ENCODE measurements around the gene MZT2A.
"Not testable (repeated sequence)": the region's sequence is repeated elsewhere in the genome, so short reads cannot be mapped to it uniquely, and the experiment has no call there.

The MZT2A gene

DNA sequence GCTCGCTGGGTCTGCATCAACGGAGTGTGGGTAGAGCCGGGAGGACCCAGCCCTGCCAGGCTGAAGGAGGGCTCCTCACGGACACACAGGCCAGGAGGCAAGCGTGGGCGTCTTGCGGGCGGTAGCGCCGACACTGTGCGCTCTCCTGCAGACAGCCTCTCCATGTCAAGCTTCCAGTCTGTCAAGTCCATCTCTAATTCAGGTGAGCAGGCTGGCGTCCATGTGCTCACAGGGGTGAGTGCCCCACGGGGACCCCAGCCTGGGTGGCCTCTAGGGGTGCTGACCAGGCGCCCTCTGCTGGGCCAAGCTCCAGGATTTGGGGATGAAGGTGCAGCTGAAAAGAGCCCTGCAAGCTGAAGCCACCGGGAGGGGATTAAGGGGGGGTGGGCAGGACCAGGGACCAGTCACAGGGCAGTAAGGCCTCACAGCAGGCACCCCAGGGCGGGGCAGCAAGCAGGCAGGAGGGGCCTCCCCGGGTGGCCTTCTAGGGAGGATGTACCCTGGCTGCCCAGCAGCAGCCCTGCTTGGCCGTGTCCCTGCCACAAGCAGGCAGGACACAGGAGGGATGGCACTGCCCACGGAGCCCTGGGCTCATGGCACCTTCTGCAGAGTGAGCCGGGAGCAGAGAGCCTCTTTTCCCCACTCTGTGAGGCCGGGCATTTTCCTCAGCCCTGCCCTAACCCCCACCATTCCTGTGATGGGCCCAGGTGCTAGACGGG lies 38.6 kb upstream of the MZT2A start:
- not testable (repeated sequence) for H3K4me3 ChIP-seq (replicated peaks; ENCODE audit: insufficient read depth, low read length); DNase-seq (ENCODE audit: low read depth in 1 of 2, low spot score in 1 of 2)

DNA sequence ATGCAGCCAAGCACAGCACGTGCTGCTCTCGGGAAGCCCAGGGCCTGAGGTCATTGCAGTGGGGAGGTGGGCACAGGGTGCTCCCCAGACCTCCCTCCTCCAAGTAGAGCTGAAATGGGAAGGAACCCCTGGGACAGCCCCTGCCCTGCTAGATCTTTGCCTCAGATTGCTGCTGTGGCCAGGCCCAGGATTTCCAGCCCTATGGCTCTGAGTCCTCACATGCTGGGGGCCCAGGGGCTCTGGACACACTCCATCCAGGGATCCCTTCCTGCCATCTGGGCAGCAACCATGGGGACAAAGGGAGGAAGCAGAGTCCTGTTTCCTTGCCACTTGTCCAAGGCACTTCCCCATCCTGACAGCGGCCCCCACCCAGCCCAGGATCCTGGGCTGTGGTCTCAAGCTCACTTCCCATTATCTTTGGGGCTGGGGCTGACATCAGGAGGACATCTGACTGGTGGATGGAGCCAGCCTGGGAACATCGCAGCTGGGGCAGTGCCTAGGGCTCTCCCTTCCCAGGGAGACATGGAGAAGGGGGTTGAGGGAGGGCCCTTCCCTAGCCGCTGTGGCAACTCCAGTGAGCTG lies 37.8 kb upstream of the MZT2A start:
- DNase-seq (ENCODE audit: low read depth in 1 of 2, low spot score in 1 of 2); H3K4me3 ChIP-seq (replicated peaks; ENCODE audit: insufficient read depth, low read length); H3K27ac ChIP-seq (replicated peaks); H3K27me3 ChIP-seq (ENCODE audit: insufficient read depth, poor library complexity, severe bottlenecking): not testable (repeated sequence)

More for the DNA sequence above, 38.6 kb upstream of the MZT2A start:
- not testable (repeated sequence) for H3K27me3 ChIP-seq (ENCODE audit: insufficient read depth, poor library complexity, severe bottlenecking); H3K27ac ChIP-seq (replicated peaks)

DNA sequence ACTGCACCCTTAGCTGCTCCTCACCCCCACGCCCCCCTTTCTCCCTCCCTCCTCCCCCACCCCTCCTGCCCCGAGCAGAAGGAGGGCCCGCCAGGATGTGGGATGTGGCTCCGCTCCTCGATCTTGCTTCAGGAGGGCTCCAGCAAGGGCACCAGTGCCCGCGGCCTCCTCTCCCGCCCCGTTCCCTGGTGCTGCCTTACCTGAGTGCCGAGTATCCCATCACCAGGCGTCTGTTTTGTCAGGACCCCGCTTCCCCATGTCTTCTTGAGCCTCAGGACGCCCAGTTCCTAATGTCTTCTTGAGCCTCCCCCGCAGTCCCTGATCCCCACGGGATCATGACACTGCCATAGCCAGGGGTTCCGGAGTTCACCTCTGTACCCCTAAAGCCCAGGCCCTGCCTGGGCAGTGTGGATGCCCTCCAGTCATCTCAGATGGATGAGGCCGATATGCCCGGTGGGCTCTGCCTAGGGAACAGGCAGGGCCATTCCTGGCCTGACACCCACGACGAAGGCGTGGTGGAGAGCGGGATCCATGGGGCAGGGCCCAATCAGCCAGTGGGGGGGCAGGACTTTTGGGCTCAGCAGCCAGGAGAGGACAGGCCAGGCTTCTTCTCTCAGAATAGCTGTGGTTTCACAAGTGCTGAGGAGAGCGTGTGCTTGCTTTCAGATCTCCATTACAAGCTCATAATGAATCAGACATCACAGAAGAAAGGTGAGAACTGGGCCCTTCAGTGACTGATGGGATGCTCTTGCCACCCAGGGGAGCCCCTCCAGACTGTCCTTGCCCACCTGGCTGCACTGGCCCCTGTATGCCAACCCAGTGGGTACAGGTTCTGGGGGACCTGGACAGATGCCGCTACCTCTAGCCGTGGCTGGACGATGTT lies 37.0 kb upstream of the MZT2A start:
- not testable (repeated sequence) for H3K27ac ChIP-seq (replicated peaks); H3K27me3 ChIP-seq (ENCODE audit: insufficient read depth, poor library complexity, severe bottlenecking); H3K4me3 ChIP-seq (replicated peaks; ENCODE audit: insufficient read depth, low read length); DNase-seq (ENCODE audit: low read depth in 1 of 2, low spot score in 1 of 2)

DNA sequence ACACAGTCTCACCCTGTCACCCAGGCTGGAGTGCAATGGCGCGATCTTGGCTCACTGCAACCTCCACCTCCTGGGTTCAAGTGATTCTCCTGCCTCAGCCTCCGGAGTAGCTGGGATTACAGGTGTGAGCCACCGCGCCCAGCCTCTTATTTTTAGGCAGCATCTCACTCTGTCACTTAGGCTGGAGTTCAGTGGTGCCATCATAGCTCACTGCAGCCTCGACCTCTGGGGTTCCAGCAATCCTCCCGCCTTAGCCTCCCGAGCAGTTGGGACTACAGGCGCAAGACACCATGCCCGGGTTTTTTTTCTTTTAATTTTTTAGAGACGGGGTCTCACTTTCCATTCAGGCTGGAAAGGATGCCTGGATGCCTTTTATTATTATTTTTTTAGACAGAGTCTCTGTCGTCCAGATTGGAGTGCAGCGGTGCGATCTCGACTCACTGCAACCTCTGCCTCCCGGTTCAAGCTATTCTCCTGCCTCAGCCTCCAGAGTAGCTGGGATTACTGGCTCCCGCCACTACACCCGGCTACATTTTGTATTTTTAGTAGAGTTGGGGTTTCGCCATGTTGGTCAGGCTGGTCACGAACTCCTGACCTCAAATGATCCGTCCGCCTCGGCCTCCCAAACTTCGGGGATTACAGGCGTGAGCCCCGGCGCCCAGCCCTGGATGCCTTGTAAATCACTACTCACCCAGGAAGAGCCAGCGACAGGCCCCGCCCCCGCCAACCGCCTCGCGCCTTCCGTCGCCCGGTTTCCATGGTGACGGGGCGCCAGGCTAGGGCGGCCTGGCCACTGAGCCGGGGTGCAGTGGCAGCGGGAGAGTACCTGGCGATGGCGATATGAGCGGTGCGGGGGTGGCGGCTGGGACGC lies 35.2 kb upstream of the MZT2A start, which contains the start of gene CCDC74A:
TSS of gene CCDC74A (plus strand) at position 758 of the 871 bp plus-strand sequence. CDS start at position 841, 83 bp downstream.
- not testable (repeated sequence) for H3K27me3 ChIP-seq (ENCODE audit: insufficient read depth, poor library complexity, severe bottlenecking); H3K27ac ChIP-seq (replicated peaks)
- DNase-seq (ENCODE audit: low read depth in 1 of 2, low spot score in 1 of 2), result peak; percentile 34 to 59
- peak within 1 kb of the TSS; percentile 25 for H3K4me3 ChIP-seq (replicated peaks; ENCODE audit: insufficient read depth, low read length)

DNA sequence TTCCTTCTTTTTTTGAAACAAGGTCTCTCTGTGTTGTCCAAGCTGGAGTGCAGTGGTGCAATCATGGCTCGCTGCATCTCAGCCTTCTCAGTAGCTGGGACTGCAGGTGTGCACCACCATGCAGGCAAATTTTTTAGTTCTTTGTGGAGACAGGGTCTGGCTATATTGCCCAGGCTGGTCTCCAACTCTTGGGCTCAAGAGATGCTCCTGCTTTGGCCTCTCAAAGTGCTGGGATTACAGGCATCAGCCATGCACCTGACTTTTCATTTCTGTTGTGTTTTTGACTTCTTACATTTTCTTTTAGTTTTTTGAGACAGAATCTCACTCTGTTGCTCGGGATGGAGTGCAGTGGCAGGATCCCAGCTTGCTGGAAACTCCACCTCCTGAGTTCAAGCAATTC lies 33.1 kb upstream of the MZT2A start:
- not testable (repeated sequence) for H3K27me3 ChIP-seq (ENCODE audit: insufficient read depth, poor library complexity, severe bottlenecking); H3K4me3 ChIP-seq (replicated peaks; ENCODE audit: insufficient read depth, low read length); DNase-seq (ENCODE audit: low read depth in 1 of 2, low spot score in 1 of 2); H3K27ac ChIP-seq (replicated peaks)

DNA sequence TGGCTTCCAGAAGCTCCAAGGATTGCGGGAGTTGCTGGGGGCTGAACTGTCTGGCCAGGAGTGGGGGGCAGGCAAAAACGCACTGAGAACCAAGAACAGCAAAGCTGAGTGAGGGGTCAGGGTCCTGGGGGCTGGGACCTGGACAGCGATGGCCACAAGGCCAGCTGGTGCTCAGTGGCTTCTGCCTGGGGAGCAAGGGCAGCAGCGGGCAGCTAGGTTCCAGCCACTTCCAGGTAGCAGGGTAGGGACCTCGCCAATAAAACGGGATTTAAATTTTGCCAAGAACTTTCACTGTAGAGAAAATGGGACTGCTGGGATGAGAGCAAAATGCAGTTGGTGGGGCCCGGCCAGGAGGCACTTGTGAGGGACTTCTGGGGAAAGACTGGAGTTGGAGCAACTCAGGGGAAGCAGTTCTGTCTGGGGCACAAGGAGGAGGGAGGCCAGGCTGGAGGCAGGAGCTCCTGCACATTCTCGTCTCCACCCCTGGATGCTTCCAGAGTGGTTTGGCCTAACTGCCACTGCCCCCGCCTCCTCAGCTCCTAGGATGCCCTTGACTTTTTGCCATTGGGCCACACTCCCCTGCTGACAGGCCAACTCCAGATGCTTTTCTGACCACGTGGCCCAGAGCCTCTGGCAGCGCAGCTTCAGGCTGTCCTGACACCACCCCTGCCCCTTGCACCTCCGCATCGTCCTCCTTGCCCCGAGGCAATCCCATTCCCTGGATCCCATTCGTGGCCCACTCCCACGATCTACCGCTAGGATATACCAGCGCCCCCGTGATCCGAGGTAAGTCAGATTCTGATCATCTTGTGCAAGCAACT lies 30.0 kb upstream of the MZT2A start:
- H3K27me3 ChIP-seq (ENCODE audit: insufficient read depth, poor library complexity, severe bottlenecking), result no peaks in the 10 kb centered on the region
- no peak for DNase-seq (ENCODE audit: low read depth in 1 of 2, low spot score in 1 of 2)
- no peak overlapping the region for H3K4me3 ChIP-seq (replicated peaks; ENCODE audit: insufficient read depth, low read length)
- TF ChIP-seq, protein P1, sequence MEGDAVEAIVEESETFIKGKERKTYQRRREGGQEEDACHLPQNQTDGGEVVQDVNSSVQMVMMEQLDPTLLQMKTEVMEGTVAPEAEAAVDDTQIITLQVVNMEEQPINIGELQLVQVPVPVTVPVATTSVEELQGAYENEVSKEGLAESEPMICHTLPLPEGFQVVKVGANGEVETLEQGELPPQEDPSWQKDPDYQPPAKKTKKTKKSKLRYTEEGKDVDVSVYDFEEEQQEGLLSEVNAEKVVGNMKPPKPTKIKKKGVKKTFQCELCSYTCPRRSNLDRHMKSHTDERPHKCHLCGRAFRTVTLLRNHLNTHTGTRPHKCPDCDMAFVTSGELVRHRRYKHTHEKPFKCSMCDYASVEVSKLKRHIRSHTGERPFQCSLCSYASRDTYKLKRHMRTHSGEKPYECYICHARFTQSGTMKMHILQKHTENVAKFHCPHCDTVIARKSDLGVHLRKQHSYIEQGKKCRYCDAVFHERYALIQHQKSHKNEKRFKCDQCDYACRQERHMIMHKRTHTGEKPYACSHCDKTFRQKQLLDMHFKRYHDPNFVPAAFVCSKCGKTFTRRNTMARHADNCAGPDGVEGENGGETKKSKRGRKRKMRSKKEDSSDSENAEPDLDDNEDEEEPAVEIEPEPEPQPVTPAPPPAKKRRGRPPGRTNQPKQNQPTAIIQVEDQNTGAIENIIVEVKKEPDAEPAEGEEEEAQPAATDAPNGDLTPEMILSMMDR (IDR thresholded peaks at IDR 0.05; ENCODE audit: insufficient read depth, low read length), result no peak
- TF ChIP-seq POLR2AphosphoS5 (IDR thresholded peaks at IDR 0.05; ENCODE audit: low read depth) (no peak), SPI1 (IDR thresholded peaks at IDR 0.05; ENCODE audit: borderline replicate concordance, low read depth) (no peak), GABPA (IDR thresholded peaks at IDR 0.05; ENCODE audit: low read depth) (no peak)
- TF ChIP-seq, protein P2, sequence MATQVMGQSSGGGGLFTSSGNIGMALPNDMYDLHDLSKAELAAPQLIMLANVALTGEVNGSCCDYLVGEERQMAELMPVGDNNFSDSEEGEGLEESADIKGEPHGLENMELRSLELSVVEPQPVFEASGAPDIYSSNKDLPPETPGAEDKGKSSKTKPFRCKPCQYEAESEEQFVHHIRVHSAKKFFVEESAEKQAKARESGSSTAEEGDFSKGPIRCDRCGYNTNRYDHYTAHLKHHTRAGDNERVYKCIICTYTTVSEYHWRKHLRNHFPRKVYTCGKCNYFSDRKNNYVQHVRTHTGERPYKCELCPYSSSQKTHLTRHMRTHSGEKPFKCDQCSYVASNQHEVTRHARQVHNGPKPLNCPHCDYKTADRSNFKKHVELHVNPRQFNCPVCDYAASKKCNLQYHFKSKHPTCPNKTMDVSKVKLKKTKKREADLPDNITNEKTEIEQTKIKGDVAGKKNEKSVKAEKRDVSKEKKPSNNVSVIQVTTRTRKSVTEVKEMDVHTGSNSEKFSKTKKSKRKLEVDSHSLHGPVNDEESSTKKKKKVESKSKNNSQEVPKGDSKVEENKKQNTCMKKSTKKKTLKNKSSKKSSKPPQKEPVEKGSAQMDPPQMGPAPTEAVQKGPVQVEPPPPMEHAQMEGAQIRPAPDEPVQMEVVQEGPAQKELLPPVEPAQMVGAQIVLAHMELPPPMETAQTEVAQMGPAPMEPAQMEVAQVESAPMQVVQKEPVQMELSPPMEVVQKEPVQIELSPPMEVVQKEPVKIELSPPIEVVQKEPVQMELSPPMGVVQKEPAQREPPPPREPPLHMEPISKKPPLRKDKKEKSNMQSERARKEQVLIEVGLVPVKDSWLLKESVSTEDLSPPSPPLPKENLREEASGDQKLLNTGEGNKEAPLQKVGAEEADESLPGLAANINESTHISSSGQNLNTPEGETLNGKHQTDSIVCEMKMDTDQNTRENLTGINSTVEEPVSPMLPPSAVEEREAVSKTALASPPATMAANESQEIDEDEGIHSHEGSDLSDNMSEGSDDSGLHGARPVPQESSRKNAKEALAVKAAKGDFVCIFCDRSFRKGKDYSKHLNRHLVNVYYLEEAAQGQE (IDR thresholded peaks at IDR 0.05; ENCODE audit: insufficient replicate concordance, low read depth), result no peak
- H3K27ac ChIP-seq (replicated peaks), result no peak overlapping the region

DNA sequence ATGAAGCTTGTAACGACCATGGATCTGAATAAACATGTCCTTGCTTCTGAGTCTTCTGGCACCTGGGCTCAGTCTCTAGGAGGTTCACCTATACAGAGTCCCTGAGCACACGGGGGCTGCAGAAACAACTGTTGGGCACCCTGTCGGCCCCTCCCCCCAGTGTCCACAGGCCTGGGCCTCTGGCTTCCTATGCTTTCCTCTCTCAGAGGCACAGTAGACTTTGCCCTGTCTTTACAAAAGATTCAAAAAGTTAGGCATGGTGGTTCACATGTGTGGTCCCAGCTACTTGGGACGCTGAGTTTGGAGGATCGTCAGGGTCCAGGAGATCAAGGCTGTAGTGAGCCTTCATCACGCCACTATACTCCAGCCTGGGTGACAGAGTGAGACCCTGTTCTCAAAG lies 29.3 kb upstream of the MZT2A start:
- H3K27me3 ChIP-seq (ENCODE audit: insufficient read depth, poor library complexity, severe bottlenecking); H3K4me3 ChIP-seq (replicated peaks; ENCODE audit: insufficient read depth, low read length); H3K27ac ChIP-seq (replicated peaks); DNase-seq (ENCODE audit: low read depth in 1 of 2, low spot score in 1 of 2): not testable (repeated sequence)

Measured in HL-60 (cell line).